Endothelial cell of umbilical vein (primary cell): ENCODE data around the gene PECR.

Source experiments
- CTCF ChIP-seq, 2 donors: IDR thresholded peaks; 1 replicate in 1 of 2; 2 replicates in 1 of 2; pipeline ENCODE4 v1.5.1; 2011; ENCODE audit warnings: low read length in 2 of 2, mild to moderate bottlenecking in 2 of 2, moderate library complexity in 2 of 2, control low read depth in 1 of 2, inconsistent platforms in 1 of 2, low read depth in 1 of 2; ENCODE audit not compliant: insufficient read depth in 1 of 2; ENCODE audit errors: extremely low read depth in 1 of 2
- EZH2 ChIP-seq: IDR thresholded peaks from 2 replicates; pipeline ENCODE4 v1.6.1; 2012; ENCODE audit warnings: borderline replicate concordance, low read depth, mild to moderate bottlenecking, moderate library complexity, low read length, inconsistent platforms; ENCODE audit not compliant: severe bottlenecking
- GATA2 ChIP-seq: IDR thresholded peaks from 2 replicates; pipeline ENCODE4 v1.7.0; 2011; ENCODE audit warnings: low read depth, mild to moderate bottlenecking, moderate library complexity, mixed read lengths, low read length; ENCODE audit not compliant: insufficient read length, insufficient read depth
- MAX ChIP-seq: IDR thresholded peaks from 2 replicates; pipeline ENCODE4 v1.6.1; 2011; ENCODE audit not compliant: insufficient read depth, insufficient read length

GRCh38 chr2:216074794-216075193 lies 6.8 kb downstream of the PECR start:
- TF ChIP-seq CTCF (IDR thresholded peaks at IDR 0.05; ENCODE audit: extremely low read depth in 1 of 2, insufficient read depth in 1 of 2, low read depth in 1 of 2, low read length in 2 of 2) (no peak), EZH2 (no peak), MAX (no peak), GATA2 (no peak)
